ENCODE data around the gene AGR2. TPM values are rescaled to one million over a fixed set of nuclear protein-coding genes. Genes with fewer than 3 reads are reported as not detected.

Gene AGR2
- total RNA-seq, 4 donors from 2014 or later = 0.80 to 12.6 (median 6.9) TPM

GRCh38 chr7:16754856-16755317 is 49.9 kb downstream of the AGR2 start:
- TF ChIP-seq CTCF (IDR thresholded peaks at IDR 0.05) (no peak), POLR2A (IDR thresholded peaks at IDR 0.05) (no peak)
- DNase-seq (ENCODE audit: low spot score in 2 of 2) = no peak
- intact Hi-C loops (cut with DNase I; ENCODE audit: low total_unique reads) = no loop called here
- H3K4me3 ChIP-seq (ENCODE audit: low read depth, poor library complexity, severe bottlenecking) = no peak overlapping the region
- 47 to 55% methylated on average over 6 of the region's 6 CpGs for WGBS, 2 donors

- peak overlapping the region; percentile 72 for H3K4me3 ChIP-seq (ENCODE audit: low read depth, poor library complexity, severe bottlenecking)
- TF ChIP-seq POLR2A (IDR thresholded peaks at IDR 0.05) (no peak), CTCF (IDR thresholded peaks at IDR 0.05) (no peak)
- intact Hi-C loops (cut with DNase I; ENCODE audit: low total_unique reads) = no loop called here
- DNase-seq (ENCODE audit: low spot score in 2 of 2) = no peak
- WGBS, 2 donors = 3% methylated on average over 58 of the region's 58 CpGs
Measured at GRCh38 chr7:16753932-16754855, 50.6 kb downstream of the AGR2 start.

GRCh38 chr7:16753102-16753931 is 51.5 kb downstream of the AGR2 start, which contains the start of gene TSPAN13:
Gene TSPAN13, plus strand, starts transcription at chr7:16753755. Its CDS starts 213 bp downstream, at chr7:16753968.
- intact Hi-C loops (cut with DNase I; ENCODE audit: low total_unique reads) = no loop called here
- H3K4me3 ChIP-seq (ENCODE audit: low read depth, poor library complexity, severe bottlenecking) = peak within 1 kb of the TSS; percentile 72
- DNase-seq (ENCODE audit: low spot score in 2 of 2) = peak; percentile 73 to 92
- WGBS, 2 donors = 3 to 7% methylated on average over 21 to 45 of the region's 48 CpGs
- TF ChIP-seq CTCF (IDR thresholded peaks at IDR 0.05) (no peak), POLR2A (IDR thresholded peaks at IDR 0.05) (no peak)

- DNase-seq (ENCODE audit: low spot score in 2 of 2) = no peak
- TF ChIP-seq POLR2A (IDR thresholded peaks at IDR 0.05) (no peak), CTCF (IDR thresholded peaks at IDR 0.05) (no peak)
- 57 to 62% methylated on average over 1 of the region's 1 CpG for WGBS, 2 donors
- intact Hi-C loops (cut with DNase I; ENCODE audit: low total_unique reads) = no loop called here
- H3K4me3 ChIP-seq (ENCODE audit: low read depth, poor library complexity, severe bottlenecking) = no peak overlapping the region
Measured at GRCh38 chr7:16747102-16747501, 57.7 kb downstream of the AGR2 start.

- intact Hi-C loops (cut with DNase I; ENCODE audit: low total_unique reads) = no loop called here
- 51 to 68% methylated on average over 2 of the region's 2 CpGs for WGBS, 2 donors
- TF ChIP-seq POLR2A (IDR thresholded peaks at IDR 0.05) = no peak
- TF ChIP-seq CTCF (IDR thresholded peaks at IDR 0.05) = no peak
- H3K4me3 ChIP-seq (ENCODE audit: low read depth, poor library complexity, severe bottlenecking) = no peak overlapping the region
- no peak for DNase-seq (ENCODE audit: low spot score in 2 of 2)
Measured at GRCh38 chr7:16745645-16746044, 59.2 kb downstream of the AGR2 start.

All from lower leg skin (tissue), 4 donors.